Astrocyte (in vitro differentiated cells and primary cell): ENCODE data around the gene ITPK1. TPM values are rescaled to one million over a fixed set of nuclear protein-coding genes. Genes with fewer than 3 reads are reported as not detected.

ENCODE experiments used
- DNase-seq: peaks from one replicate; pipeline ENCODE4 v3.0.0-alpha.2; 2010; ENCODE audit warnings: low read depth
- FAIRE-seq: peaks from 2 replicates; lab custom pipeline; 2011; peaks lifted over from hg19 to GRCh38; lab: Jason Lieb, UNC
- H2AFZ ChIP-seq: 2 replicates; pipeline ENCODE4 v1.6.0; 2012; ENCODE audit warnings: low read depth, low read length, inconsistent platforms
- H3K27ac ChIP-seq: 2 replicates; pipeline ENCODE4 v1.5.1; 2011; ENCODE audit warnings: low read depth, low read length, inconsistent platforms
- H3K27me3 ChIP-seq: 2 replicates; pipeline ENCODE4 v1.6.0; 2011; ENCODE audit warnings: low read length, inconsistent platforms; ENCODE audit not compliant: insufficient read depth
- H3K36me3 ChIP-seq: 2 replicates; pipeline ENCODE4 v1.5.1; 2011; ENCODE audit warnings: low read length, inconsistent platforms; ENCODE audit not compliant: insufficient read depth
- H3K4me1 ChIP-seq: 2 replicates; pipeline ENCODE4 v1.5.1; 2011; ENCODE audit warnings: low read length, inconsistent platforms; ENCODE audit not compliant: insufficient read depth
- H3K4me2 ChIP-seq: 2 replicates; pipeline ENCODE4 v1.6.0; 2012; ENCODE audit warnings: low read length, inconsistent platforms
- H3K4me3 ChIP-seq: 2 replicates; pipeline ENCODE4 v1.5.1; 2011; ENCODE audit warnings: low read depth, mild to moderate bottlenecking, low read length, inconsistent platforms; ENCODE audit not compliant: insufficient read depth
- H3K79me2 ChIP-seq: 2 replicates; pipeline ENCODE4 v1.6.0; 2012; ENCODE audit warnings: mild to moderate bottlenecking, low read length, inconsistent platforms; ENCODE audit not compliant: insufficient read depth
- H3K9ac ChIP-seq: 2 replicates; pipeline ENCODE4 v1.6.0; 2012; ENCODE audit warnings: mild to moderate bottlenecking, low read length, inconsistent platforms
- H3K9me3 ChIP-seq: 2 replicates; pipeline ENCODE4 v1.5.1; 2012; ENCODE audit warnings: low read depth, mild to moderate bottlenecking, low read length, inconsistent platforms; ENCODE audit not compliant: insufficient read depth
- H4K20me1 ChIP-seq: 2 replicates; pipeline ENCODE4 v1.6.0; 2012; ENCODE audit warnings: low read length, inconsistent platforms; ENCODE audit not compliant: insufficient read depth
- H3K27ac Mint-ChIP-seq: one replicate; pipeline ENCODE4 v1.8.0; 2021; ENCODE audit warnings: mild to moderate bottlenecking, mixed read lengths; ENCODE audit not compliant: unreplicated experiment
- H3K27me3 Mint-ChIP-seq: one replicate; pipeline ENCODE4 v1.8.0; 2021; ENCODE audit warnings: low read depth, mixed read lengths; ENCODE audit not compliant: unreplicated experiment
- H3K36me3 Mint-ChIP-seq: one replicate; pipeline ENCODE4 v1.8.0; 2021; ENCODE audit warnings: low read depth, mixed read lengths; ENCODE audit not compliant: unreplicated experiment
- H3K4me1 Mint-ChIP-seq: one replicate; pipeline ENCODE4 v1.8.0; 2021; ENCODE audit warnings: low read depth, mixed read lengths; ENCODE audit not compliant: unreplicated experiment
- H3K4me3 Mint-ChIP-seq: one replicate; pipeline ENCODE4 v1.8.0; 2021; ENCODE audit warnings: mild to moderate bottlenecking, moderate library complexity, mixed read lengths; ENCODE audit not compliant: unreplicated experiment
- H3K9me3 Mint-ChIP-seq: one replicate; pipeline ENCODE4 v1.8.0; 2021; ENCODE audit warnings: mild to moderate bottlenecking, mixed read lengths; ENCODE audit not compliant: unreplicated experiment
- CTCF ChIP-seq: IDR thresholded peaks from 2 replicates; pipeline ENCODE4 v1.5.1; 2011; ENCODE audit warnings: low read depth, mild to moderate bottlenecking, inconsistent platforms, low read length, moderate library complexity; ENCODE audit not compliant: insufficient read depth
- EZH2 ChIP-seq: IDR thresholded peaks from 2 replicates; pipeline ENCODE4 v1.6.1; 2012; ENCODE audit warnings: mild to moderate bottlenecking, low read length, inconsistent platforms; ENCODE audit not compliant: insufficient read depth
- total RNA-seq: library from RNA; stranded (reverse); gene quantifications from 2 replicates; pipeline ENCODE4 v1.2.1, GENCODE V29; 2021

The ITPK1 gene
- total RNA-seq, 1 donor from 2014 or later: 13.0 TPM

GRCh38 chr14:93099643-93100042 lies 16.1 kb downstream of the ITPK1 start:
- DNase-seq (no peak), FAIRE-seq (no peak)
- no peak overlapping the region for H3K27ac Mint-ChIP-seq
- Histone ChIP-seq H3K27ac (no peak overlapping the region), H3K9me3 (no peaks in the 10 kb centered on the region), H3K79me2 (peaks cover 6% of the 10 kb centered on the region), H3K36me3 (no peaks in the 10 kb centered on the region), H4K20me1 (peaks cover 41% of the 10 kb centered on the region), H3K4me1 (no peaks in the 10 kb centered on the region), H3K4me3 (no peak overlapping the region), H3K27me3 (no peaks in the 10 kb centered on the region), H2AFZ (no peak overlapping the region), H3K4me2 (no peak overlapping the region), H3K9ac (no peak overlapping the region)
- peaks cover 26% of the 10 kb centered on the region for H3K27me3 Mint-ChIP-seq
- no peaks in the 10 kb centered on the region for H3K9me3 Mint-ChIP-seq
- no peaks in the 10 kb centered on the region for H3K36me3 Mint-ChIP-seq
- no peak overlapping the region for H3K4me3 Mint-ChIP-seq
- no peaks in the 10 kb centered on the region for H3K4me1 Mint-ChIP-seq
- TF ChIP-seq CTCF (no peak), EZH2 (no peak)

DNA sequence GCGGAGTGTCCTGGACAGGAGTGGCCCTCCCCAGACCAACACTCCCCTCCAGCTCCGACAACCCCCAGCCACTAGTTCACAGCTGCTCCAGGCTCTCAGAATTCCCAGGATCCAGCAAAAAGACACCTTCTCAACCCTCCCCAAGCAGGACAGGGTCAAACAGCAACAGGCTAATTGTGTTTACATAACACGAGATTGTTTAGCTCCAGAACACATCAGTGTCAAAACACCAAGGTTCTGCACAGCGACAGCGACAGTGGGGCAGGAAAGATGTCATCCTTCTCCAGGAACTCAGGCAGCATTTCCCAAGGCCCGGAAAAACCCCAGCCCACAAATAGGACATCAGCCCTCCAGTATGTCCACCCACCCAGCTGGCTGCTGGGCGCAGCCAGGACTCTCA lies 16.5 kb downstream of the ITPK1 start:
- Histone ChIP-seq H3K36me3 (no peaks in the 10 kb centered on the region), H3K4me3 (no peak overlapping the region), H2AFZ (no peak overlapping the region), H3K79me2 (peaks cover 6% of the 10 kb centered on the region), H3K27me3 (no peaks in the 10 kb centered on the region), H3K27ac (no peak overlapping the region), H4K20me1 (peaks cover 40% of the 10 kb centered on the region), H3K4me2 (no peak overlapping the region), H3K4me1 (no peaks in the 10 kb centered on the region), H3K9me3 (no peaks in the 10 kb centered on the region), H3K9ac (no peak overlapping the region)
- H3K4me3 Mint-ChIP-seq: no peak overlapping the region
- H3K27ac Mint-ChIP-seq: no peak overlapping the region
- H3K9me3 Mint-ChIP-seq: no peaks in the 10 kb centered on the region
- FAIRE-seq: no peak
- no peaks in the 10 kb centered on the region for H3K36me3 Mint-ChIP-seq
- no peaks in the 10 kb centered on the region for H3K4me1 Mint-ChIP-seq
- TF ChIP-seq EZH2 (no peak), CTCF (no peak)
- DNase-seq: no peak
- peaks cover 29% of the 10 kb centered on the region for H3K27me3 Mint-ChIP-seq

- TF ChIP-seq CTCF (no peak), EZH2 (no peak)
These were observed 18.9 kb downstream of the ITPK1 start for GRCh38 chr14:93096691-93097322.

More at GRCh38 chr14:93096691-93097322, 18.9 kb downstream of the ITPK1 start:
- Mint-ChIP-seq H3K4me1 (no peaks in the 10 kb centered on the region), H3K27ac (no peak overlapping the region), H3K27me3 (peaks cover 40% of the 10 kb centered on the region), H3K4me3 (no peak overlapping the region), H3K36me3 (no peaks in the 10 kb centered on the region), H3K9me3 (peaks cover 3% of the 10 kb centered on the region)
- no peak overlapping the region for H3K4me2 ChIP-seq
- H3K9me3 ChIP-seq: no peaks in the 10 kb centered on the region
- no peak overlapping the region for H3K27ac ChIP-seq
- no peak overlapping the region for H3K9ac ChIP-seq
- DNase-seq (no peak), FAIRE-seq (no peak)
- no peak overlapping the region for H3K4me3 ChIP-seq
- no peaks in the 10 kb centered on the region for H3K27me3 ChIP-seq
- H3K4me1 ChIP-seq: no peaks in the 10 kb centered on the region
- H3K36me3 ChIP-seq: no peaks in the 10 kb centered on the region
- no peak overlapping the region for H2AFZ ChIP-seq
- H4K20me1 ChIP-seq: peaks cover 55% of the 10 kb centered on the region
- H3K79me2 ChIP-seq: peaks cover 5% of the 10 kb centered on the region
